ENCODE data around the gene ZNF892.

The ZNF892 gene

GRCh38 chr2:95174031-95174542, 33.2 kb upstream of the ZNF892 start:
- Histone ChIP-seq H3K4me3 (ENCODE audit: low read depth, low read length) (no peak overlapping the region), H3K27me3 (ENCODE audit: control insufficient read depth, insufficient read depth, low read length) (no peaks in the 10 kb centered on the region), H3K9me3 (ENCODE audit: control insufficient read depth, low read length) (no peaks in the 10 kb centered on the region), H3K4me2 (ENCODE audit: low read length) (no peak overlapping the region), H3K36me3 (ENCODE audit: control insufficient read depth, insufficient read depth, low read length) (no peaks in the 10 kb centered on the region), H2AFZ (no peak overlapping the region), H3K79me2 (peaks cover 4% of the 10 kb centered on the region), H3K9ac (no peak overlapping the region), H3K27ac (no peak overlapping the region), H3K4me1 (no peaks in the 10 kb centered on the region)
- TF ChIP-seq CTCF (IDR thresholded peaks at IDR 0.05): no peak

- Histone ChIP-seq H3K27ac (no peak overlapping the region), H3K9ac (no peak overlapping the region), H3K9me3 (ENCODE audit: control insufficient read depth, low read length) (no peaks in the 10 kb centered on the region), H3K27me3 (ENCODE audit: control insufficient read depth, insufficient read depth, low read length) (no peaks in the 10 kb centered on the region), H3K36me3 (ENCODE audit: control insufficient read depth, insufficient read depth, low read length) (no peaks in the 10 kb centered on the region), H3K4me2 (ENCODE audit: low read length) (no peak overlapping the region), H2AFZ (no peak overlapping the region), H3K79me2 (peaks cover 4% of the 10 kb centered on the region), H3K4me3 (ENCODE audit: low read depth, low read length) (no peak overlapping the region), H3K4me1 (no peaks in the 10 kb centered on the region)
- TF ChIP-seq CTCF (IDR thresholded peaks at IDR 0.05): no peak
Measured at GRCh38 chr2:95179451-95179850, 27.9 kb upstream of the ZNF892 start.

- Histone ChIP-seq H3K9ac (no peak overlapping the region), H3K79me2 (no peaks in the 10 kb centered on the region), H3K27me3 (ENCODE audit: control insufficient read depth, insufficient read depth, low read length) (no peaks in the 10 kb centered on the region), H3K36me3 (ENCODE audit: control insufficient read depth, insufficient read depth, low read length) (no peaks in the 10 kb centered on the region), H3K4me2 (ENCODE audit: low read length) (no peak overlapping the region), H3K4me1 (peaks cover 2% of the 10 kb centered on the region), H3K4me3 (ENCODE audit: low read depth, low read length) (no peak overlapping the region), H3K27ac (no peak overlapping the region), H3K9me3 (ENCODE audit: control insufficient read depth, low read length) (no peaks in the 10 kb centered on the region), H2AFZ (no peak overlapping the region)
- no peak for TF ChIP-seq CTCF (IDR thresholded peaks at IDR 0.05)
Measured at GRCh38 chr2:95181774-95182173, 25.5 kb upstream of the ZNF892 start.

GRCh38 chr2:95185197-95185596, 22.1 kb upstream of the ZNF892 start:
- no peaks in the 10 kb centered on the region for H3K36me3 ChIP-seq (ENCODE audit: control insufficient read depth, insufficient read depth, low read length)
- H3K27me3 ChIP-seq (ENCODE audit: control insufficient read depth, insufficient read depth, low read length): no peaks in the 10 kb centered on the region
- no peak overlapping the region for H3K9ac ChIP-seq
- no peaks in the 10 kb centered on the region for H3K79me2 ChIP-seq
- H3K27ac ChIP-seq: no peak overlapping the region
- H3K4me3 ChIP-seq (ENCODE audit: low read depth, low read length): no peak overlapping the region
- H2AFZ ChIP-seq: no peak overlapping the region
- peaks cover 4% of the 10 kb centered on the region for H3K4me1 ChIP-seq
- no peak for TF ChIP-seq CTCF (IDR thresholded peaks at IDR 0.05)
- no peak overlapping the region for H3K4me2 ChIP-seq (ENCODE audit: low read length)
- H3K9me3 ChIP-seq (ENCODE audit: control insufficient read depth, low read length): no peaks in the 10 kb centered on the region

- Histone ChIP-seq H2AFZ (no peak overlapping the region), H3K4me2 (ENCODE audit: low read length) (no peak overlapping the region), H3K9ac (no peak overlapping the region), H3K4me1 (peaks cover 4% of the 10 kb centered on the region), H3K79me2 (no peaks in the 10 kb centered on the region), H3K9me3 (ENCODE audit: control insufficient read depth, low read length) (no peaks in the 10 kb centered on the region), H3K36me3 (ENCODE audit: control insufficient read depth, insufficient read depth, low read length) (no peaks in the 10 kb centered on the region), H3K4me3 (ENCODE audit: low read depth, low read length) (no peak overlapping the region), H3K27ac (no peak overlapping the region), H3K27me3 (ENCODE audit: control insufficient read depth, insufficient read depth, low read length) (no peaks in the 10 kb centered on the region)
- no peak for TF ChIP-seq CTCF (IDR thresholded peaks at IDR 0.05)
Measured at GRCh38 chr2:95185973-95186372, 21.3 kb upstream of the ZNF892 start.

All from parathyroid adenoma (tissue), 2 donors.